ENCODE results near the gene TM4SF1. TPM values are rescaled to one million over a fixed set of nuclear protein-coding genes. Genes with fewer than 3 reads are reported as not detected.

The TM4SF1 gene
- total RNA-seq, 4 donors from 2014 or later: 80.4 to 96.4 (median 83.6) TPM

DNA sequence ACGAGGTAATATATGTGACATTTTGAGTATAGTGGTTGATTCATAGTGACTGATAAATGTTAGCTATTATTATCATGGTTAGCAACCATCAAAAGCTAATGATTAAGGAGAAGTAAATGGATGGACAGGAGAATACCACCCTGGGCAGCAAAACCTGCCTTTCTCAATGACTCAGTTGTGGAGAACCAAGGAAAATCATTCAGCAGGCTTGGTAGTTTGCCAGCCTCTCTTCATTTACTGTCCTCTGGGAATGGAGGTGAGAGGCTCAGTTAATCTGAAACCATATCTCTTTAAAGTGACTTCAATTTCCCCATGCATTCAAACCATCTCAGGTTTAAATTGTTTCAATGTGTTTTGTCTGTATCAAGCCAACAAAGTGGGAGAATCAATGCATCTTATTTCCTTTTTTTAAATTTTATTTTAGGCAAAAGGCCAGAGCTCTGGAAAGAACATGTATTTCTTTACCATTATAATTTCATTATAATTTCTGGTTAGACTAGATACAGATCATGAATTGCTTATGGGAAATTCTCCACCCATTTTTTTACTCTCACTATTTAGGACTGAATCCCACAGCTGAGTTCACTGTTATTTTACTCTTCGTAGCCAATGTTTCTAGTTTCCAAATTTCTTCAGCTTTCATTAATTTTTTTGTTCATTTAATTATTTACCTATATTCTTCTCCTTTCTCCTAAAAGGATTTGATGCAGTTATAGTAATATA, 46.7 kb downstream of the TM4SF1 start:
- WGBS: 64% methylated on average over 2 of the region's 2 CpGs
- Histone ChIP-seq H3K4me1 (no peaks in the 10 kb centered on the region), H3K27me3 (no peaks in the 10 kb centered on the region), H3K4me3 (no peak overlapping the region), H3K9me3 (no peaks in the 10 kb centered on the region), H3K36me3 (no peaks in the 10 kb centered on the region), H3K27ac (no peak overlapping the region)
- TF ChIP-seq POLR2A (IDR thresholded peaks at IDR 0.05) (no peak), EP300 (IDR thresholded peaks at IDR 0.05) (no peak), POLR2AphosphoS5 (IDR thresholded peaks at IDR 0.05) (no peak), CTCF (IDR thresholded peaks at IDR 0.05) (no peak)
- DNase-seq (ENCODE audit: low spot score in 2 of 2): no peak

GRCh38 chr3:149327156-149327555, 50.3 kb downstream of the TM4SF1 start:
- no peak for DNase-seq (ENCODE audit: low spot score in 2 of 2)
- no peaks in the 10 kb centered on the region for H3K9me3 ChIP-seq
- WGBS: 83% methylated on average over 2 of the region's 2 CpGs
- no peak overlapping the region for H3K27ac ChIP-seq
- H3K4me1 ChIP-seq: no peaks in the 10 kb centered on the region
- no peak overlapping the region for H3K4me3 ChIP-seq
- H3K27me3 ChIP-seq: no peaks in the 10 kb centered on the region
- no peaks in the 10 kb centered on the region for H3K36me3 ChIP-seq
- TF ChIP-seq POLR2A (IDR thresholded peaks at IDR 0.05): no peak
- TF ChIP-seq EP300 (IDR thresholded peaks at IDR 0.05): no peak
- no peak for TF ChIP-seq CTCF (IDR thresholded peaks at IDR 0.05)
- TF ChIP-seq POLR2AphosphoS5 (IDR thresholded peaks at IDR 0.05): no peak

DNA sequence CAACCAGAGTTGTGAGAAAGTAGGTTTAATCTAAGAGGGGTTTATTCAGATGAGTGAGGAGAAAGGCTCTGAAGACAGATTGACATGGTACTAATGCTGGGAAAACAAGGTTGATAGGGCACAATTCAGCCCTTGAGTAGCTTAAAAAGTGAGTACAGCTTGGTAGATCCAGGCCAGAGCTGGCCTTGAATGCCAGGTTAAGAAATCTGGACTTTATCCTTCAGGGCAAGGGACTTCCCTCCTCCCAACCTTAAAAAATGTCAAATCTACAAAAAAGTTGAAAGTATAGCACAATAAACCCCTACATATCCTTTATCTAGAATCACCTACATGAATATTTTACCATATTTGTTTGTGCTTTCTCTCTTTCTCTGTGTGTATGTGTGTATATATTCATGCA, 51.9 kb downstream of the TM4SF1 start:
- Histone ChIP-seq H3K27ac (no peak overlapping the region), H3K36me3 (no peaks in the 10 kb centered on the region), H3K27me3 (no peaks in the 10 kb centered on the region), H3K4me1 (no peaks in the 10 kb centered on the region), H3K4me3 (no peak overlapping the region), H3K9me3 (no peaks in the 10 kb centered on the region)
- DNase-seq (ENCODE audit: low spot score in 2 of 2): no peak
- TF ChIP-seq POLR2A (IDR thresholded peaks at IDR 0.05) (no peak), POLR2AphosphoS5 (IDR thresholded peaks at IDR 0.05) (no peak), EP300 (IDR thresholded peaks at IDR 0.05) (no peak), CTCF (IDR thresholded peaks at IDR 0.05) (no peak)

- DNase-seq (ENCODE audit: low spot score in 2 of 2): no peak
- Histone ChIP-seq H3K4me1 (no peaks in the 10 kb centered on the region), H3K27ac (no peak overlapping the region), H3K27me3 (no peaks in the 10 kb centered on the region), H3K36me3 (no peaks in the 10 kb centered on the region), H3K9me3 (no peaks in the 10 kb centered on the region), H3K4me3 (no peak overlapping the region)
- TF ChIP-seq CTCF (IDR thresholded peaks at IDR 0.05) (no peak), POLR2A (IDR thresholded peaks at IDR 0.05) (no peak), EP300 (IDR thresholded peaks at IDR 0.05) (no peak), POLR2AphosphoS5 (IDR thresholded peaks at IDR 0.05) (no peak)
Measured at GRCh38 chr3:149324332-149324731, 53.1 kb downstream of the TM4SF1 start.

DNA sequence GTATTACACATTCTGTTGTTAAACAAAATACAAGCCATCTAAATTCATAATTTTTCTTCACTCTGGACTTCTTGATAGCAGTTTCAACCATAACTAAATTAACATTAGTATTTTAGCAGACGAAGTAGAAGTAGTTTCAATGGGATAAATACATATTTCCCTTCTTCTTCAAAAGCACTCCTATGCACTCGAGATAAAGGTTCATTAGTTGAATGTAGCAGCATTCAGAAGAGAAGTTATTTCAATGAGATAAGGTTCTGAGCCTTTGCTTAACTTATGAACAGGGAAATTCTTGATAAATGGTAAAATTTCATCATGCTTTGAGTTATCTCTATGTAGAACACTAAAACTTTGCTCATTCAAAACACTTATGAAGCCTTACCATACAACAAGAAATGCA, 55.8 kb downstream of the TM4SF1 start:
- DNase-seq (ENCODE audit: low spot score in 2 of 2): no peak
- Histone ChIP-seq H3K27ac (no peak overlapping the region), H3K4me3 (no peak overlapping the region), H3K9me3 (no peaks in the 10 kb centered on the region), H3K4me1 (no peaks in the 10 kb centered on the region), H3K36me3 (no peaks in the 10 kb centered on the region), H3K27me3 (no peaks in the 10 kb centered on the region)
- WGBS: 80% methylated on average over 2 of the region's 2 CpGs
- TF ChIP-seq POLR2AphosphoS5 (IDR thresholded peaks at IDR 0.05) (no peak), EP300 (IDR thresholded peaks at IDR 0.05) (no peak), CTCF (IDR thresholded peaks at IDR 0.05) (no peak), POLR2A (IDR thresholded peaks at IDR 0.05) (no peak)

Data from suprapubic skin (tissue), 4 donors.